ENCODE measurements around the gene SERPINA5.

- no peak for TF ChIP-seq CTCF (IDR thresholded peaks at IDR 0.05; ENCODE audit: low read depth, low read length)
- no peak for TF ChIP-seq EZH2phosphoT487 (IDR thresholded peaks at IDR 0.05; ENCODE audit: low read depth)
Observed at GRCh38 chr14:94621358-94622134, 40.3 kb downstream of the SERPINA5 start.
